Left colon (tissue), 2 donors: ENCODE measurements around the gene THRAP3. TPM values are rescaled to one million over a fixed set of nuclear protein-coding genes. Genes with fewer than 3 reads are reported as not detected.

Experiments used
- ATAC-seq: fragments of 200-7000 bp; cut with Tn5 transposase; one replicate; pipeline ENCODE4 v1.9.1; 2020; ENCODE audit warnings: mild to moderate bottlenecking, moderate library complexity
- DNase-seq, 2 donors: peaks; one replicate each; pipeline ENCODE4 v3.0.0-alpha.2; 2020
- intact Hi-C, 2 donors: fragments of 100-400 bp; cut with DNase I in 1 of 2; cut with micrococcal nuclease in 1 of 2; formaldehyde crosslinking; loops; one replicate each; pipeline versions ENCODE4 v1.11.2 to v1.14.0; 2022; cut with DNase I, micrococcal nuclease
- total RNA-seq, 2 donors: library from RNA; stranded (reverse); fragmentation: NEBNext Ultra II Directional; extraction: Animal tissue kit (Norgen Biotek cat#: 25700); gene quantifications; one replicate each; pipeline ENCODE4 v1.2.1, GENCODE V29; 2021
- donor health status: DM: no; HTN: no; CAD: no.
- donor health status: DM: yes; HTN: yes; CAD: no.

The THRAP3 gene
- total RNA-seq, 2 donors from 2014 or later: 78.7 to 79.7 TPM

DNA sequence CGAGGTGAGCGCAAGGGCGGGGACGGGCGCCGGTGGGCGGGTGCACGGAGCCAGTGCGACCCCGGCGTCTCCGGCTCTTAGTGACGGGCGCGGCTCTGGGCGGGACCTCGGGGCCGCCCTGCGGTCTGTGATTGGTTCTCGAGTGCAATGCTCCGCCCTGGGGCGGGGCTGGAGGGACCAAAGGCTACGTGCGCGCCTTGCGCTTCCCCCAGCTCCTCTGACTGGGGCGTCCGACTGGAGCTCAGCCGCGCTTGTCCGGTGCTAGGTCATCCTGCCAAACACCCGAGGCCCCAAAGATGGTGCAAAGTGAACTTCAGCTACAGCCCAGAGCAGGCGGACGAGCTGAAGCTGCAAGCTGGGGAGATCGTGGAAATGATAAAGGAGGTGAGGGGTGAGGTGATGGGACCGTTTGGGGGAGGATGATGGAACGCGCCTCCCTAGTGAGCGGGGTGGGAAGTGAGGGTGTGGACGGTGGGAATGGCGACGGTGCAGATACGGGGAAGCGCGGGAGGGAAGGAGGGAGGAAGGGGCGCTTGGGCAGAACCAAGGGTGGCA is 82.7 kb downstream of the THRAP3 start:
- intact Hi-C loops: no loop called here
- peak; percentile 94 to 97 for DNase-seq
- peak; percentile 88 for ATAC-seq

DNA sequence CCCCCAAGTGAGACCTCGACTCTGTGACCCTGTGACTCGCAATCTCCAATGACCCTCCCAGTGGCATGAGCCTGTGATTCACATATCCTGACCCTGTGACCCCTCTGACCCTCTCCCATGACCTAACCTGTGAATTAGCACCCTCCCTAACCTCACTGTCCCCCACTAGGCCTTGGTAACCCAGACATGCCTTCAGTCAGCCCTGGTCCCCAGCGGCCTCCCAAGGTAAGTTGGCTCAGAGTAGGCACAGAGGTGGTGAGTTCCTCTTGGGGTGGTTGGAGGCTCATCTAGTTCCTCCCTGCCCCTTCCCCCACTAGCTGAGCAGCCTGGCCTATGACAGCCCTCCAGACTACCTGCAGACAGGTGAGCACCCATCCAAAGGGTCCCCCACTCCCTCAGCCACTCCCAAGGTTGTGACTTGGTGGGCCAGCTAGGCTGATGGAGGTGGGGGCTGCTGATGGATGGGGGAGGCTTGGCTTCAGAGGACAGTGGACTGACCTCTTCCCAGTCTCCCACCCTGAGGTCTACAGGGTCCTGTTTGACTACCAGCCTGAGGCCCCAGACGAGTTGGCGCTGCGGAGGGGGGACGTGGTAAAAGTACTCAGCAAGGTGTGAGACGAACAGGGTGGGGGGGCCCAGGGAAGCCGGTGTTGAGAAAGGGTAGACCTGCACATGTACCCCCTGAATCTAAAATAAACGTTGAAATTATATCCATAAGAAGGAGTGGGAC is 83.5 kb downstream of the THRAP3 start:
- ATAC-seq (no peak), DNase-seq (peak in 1 of 2 donors; percentile 30)
- intact Hi-C loops: no loop called here

DNA sequence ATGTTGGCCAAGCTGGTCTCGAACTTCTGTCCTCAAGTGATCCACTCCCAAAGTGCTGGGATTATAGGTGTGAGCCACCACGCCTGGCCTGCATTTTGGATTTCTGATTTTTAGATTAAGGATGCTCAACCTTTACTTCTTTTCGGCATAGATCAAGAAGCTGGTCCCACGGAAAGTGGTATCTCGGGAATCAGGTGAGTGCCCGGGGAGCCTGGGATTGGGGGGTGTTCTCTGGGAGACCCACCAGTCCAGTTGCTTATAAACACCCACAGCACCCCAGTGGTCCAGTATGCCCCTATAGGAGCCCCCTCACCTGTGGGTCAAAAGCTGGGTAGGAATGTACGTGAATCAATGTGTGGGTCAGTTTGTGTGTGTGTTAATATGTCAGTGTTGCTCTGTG is 85.2 kb downstream of the THRAP3 start:
- DNase-seq: no peak
- no peak for ATAC-seq
- intact Hi-C loops: no loop called here

DNA sequence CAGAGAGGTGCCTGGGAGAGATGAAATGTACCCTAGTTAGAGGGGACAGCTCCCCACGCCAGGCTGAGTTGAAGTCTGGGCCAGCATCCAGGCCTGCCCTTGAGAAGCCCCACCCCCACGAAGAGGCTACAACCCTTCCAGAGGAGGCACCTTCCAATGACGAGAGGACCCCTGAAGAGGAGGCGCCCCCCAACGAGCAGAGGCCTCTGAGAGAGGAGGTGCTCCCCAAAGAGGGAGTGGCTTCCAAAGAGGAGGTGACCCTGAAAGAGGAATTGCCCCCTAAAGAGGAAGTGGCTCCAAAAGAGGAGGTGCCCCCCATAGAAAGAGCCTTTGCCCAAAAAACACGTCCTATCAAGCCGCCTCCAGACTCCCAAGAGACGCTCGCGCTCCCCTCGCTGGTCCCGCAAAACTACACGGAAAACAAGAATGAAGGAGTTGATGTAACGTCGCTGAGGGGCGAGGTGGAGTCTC is 96.1 kb downstream of the THRAP3 start:
- intact Hi-C loops: no loop called here
- peak in 1 of 2 donors; percentile 20 for DNase-seq

DNA sequence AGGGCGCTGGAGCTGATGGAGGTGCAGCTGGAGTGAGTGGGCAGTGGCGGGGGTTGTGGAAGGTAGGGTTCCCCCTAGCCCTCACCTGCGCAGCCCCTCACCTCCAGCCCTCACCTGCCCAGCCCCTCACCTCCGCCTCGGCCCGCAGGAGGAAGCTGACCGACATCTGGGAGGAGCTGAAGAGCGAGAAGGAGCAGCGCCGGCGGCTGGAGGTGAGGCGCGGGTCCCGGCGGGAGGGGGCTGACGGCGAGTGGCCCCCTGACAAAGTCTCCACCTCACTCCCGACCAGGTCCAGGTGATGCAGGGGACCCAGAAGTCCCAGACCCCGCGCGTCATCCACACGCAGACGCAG is 96.5 kb downstream of the THRAP3 start:
- DNase-seq: peak in 1 of 2 donors; percentile 21
- intact Hi-C loops: no loop called here
- ATAC-seq: peak; percentile 2

More for the DNA sequence above, 96.1 kb downstream of the THRAP3 start:
- ATAC-seq: no peak

DNA sequence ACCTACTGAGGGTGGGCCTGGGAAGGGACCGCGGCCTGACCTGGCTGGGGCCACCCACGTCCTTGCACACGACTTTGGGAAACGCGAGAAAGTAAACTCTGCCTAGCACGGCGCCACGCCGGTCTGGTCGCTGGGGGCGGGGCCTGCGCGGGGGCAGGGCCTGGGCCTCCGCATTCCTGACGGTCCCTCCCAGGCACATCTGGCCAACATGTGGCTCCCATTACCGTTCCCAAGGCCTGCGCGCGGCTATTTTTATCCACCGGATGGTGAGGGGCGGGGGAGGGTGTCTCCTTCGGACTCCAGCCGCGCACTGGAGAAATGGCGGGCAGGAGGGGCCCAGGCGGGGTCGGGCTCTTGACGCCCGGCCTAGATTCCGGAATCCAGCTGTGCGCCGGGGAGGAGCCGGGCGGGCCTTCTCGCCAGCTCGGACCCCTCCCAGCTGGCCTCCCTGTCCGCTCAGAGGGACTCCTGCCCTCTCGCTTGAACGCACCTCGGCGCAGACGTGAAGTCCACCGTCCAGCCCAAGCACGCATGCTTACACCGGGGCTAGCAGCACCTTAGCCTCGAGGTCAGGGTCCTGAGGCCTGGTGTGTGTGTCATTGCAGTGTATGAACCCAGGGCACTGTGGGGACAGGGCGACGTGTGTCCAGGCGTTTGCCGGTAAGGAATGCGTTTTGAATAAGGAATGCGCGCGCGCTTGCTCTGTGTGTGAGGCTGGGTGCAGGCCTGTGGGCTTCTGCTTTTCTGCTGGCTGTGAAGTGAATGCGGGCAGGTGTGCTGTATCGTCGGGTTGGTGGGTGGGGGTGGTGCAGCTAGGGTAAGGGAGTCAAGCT is 97.1 kb downstream of the THRAP3 start:
- intact Hi-C loops: no loop called here
- DNase-seq: peak; percentile 60 to 62
- ATAC-seq: peak; percentile 39

DNA sequence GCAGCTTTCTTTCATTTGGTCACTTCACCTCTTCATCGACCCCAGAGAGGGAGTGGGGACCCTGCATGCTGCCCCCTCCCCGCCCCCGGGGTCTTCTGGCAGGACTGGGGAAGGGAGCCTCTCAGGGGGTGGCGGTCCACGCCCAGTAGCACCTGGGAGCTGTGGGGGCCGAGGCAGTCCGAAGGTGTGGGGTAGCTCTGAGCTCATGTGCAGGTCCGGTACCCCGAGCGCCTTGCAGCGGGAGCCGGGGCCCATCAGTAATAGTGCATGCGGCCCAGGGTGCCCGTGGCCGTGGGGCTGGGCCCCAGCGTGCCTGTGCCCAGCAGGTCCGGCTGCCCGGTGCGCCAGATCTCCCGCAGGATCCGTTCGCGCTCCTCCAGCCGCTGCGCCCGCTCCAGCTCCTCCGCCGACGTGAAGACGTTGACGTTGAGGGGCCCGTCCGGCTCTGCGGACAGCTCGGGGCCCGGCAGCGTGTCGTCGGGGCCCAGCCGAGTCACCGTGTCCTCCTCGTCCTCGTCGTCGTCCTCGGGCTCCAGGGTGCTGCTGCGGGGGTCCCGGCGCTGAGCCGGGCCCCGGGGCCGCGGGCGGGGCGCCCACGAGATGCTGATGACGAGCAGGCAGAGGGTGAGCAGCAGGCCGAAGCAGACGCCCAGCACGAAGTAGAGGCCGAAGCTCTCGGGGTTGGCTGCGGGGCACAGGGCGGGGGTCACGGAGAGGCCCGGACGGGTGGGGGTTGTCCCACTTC is 98.0 kb downstream of the THRAP3 start:
- DNase-seq: peak in 1 of 2 donors; percentile 26
- intact Hi-C loops: no loop called here
- ATAC-seq: no peak

DNA sequence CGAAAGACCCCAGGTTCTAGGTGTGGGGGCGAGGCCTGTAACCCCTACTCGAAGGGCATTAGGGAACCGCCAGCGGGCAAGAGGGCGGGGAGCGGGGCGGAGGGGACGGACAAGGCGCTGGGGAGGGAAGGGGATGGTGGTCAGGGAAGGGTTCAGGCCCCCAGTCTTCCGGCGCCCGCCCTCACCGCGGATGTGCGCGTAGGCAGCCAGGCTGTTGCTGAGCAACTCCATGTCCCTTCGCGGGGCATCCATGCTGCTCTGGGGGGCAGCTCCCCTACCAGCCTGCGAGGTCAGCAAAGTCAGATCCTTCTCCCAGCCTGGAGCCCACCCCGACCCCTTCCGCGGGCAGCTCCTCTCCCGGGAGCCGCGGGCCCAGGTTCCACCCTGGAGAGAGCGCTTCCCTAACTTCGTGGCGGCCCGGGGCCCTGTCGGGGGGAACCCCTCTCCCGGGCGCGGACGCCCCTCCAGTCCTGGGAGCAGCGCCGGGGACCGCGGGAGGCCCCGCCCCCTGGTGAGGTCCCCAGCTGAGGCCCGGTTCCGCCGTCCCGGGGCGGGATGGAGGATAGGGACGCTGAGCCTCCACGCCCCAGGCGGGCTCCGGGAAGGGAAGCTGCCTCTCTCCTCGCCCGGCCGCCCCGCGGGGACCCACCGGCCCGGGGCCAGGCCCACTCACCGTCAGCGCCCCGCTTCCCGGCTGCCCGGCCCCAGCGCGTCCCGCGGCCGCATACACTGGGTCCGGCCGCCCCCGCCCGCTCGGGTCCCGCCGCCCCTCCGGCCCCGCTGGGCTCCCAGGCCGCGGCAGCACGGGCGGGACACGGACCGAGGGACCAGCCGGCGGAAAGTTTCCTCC is 98.8 kb downstream of the THRAP3 start:
- DNase-seq (peak in 1 of 2 donors; percentile 60), ATAC-seq (peak; percentile 10)
- intact Hi-C loops: no loop called here

DNA sequence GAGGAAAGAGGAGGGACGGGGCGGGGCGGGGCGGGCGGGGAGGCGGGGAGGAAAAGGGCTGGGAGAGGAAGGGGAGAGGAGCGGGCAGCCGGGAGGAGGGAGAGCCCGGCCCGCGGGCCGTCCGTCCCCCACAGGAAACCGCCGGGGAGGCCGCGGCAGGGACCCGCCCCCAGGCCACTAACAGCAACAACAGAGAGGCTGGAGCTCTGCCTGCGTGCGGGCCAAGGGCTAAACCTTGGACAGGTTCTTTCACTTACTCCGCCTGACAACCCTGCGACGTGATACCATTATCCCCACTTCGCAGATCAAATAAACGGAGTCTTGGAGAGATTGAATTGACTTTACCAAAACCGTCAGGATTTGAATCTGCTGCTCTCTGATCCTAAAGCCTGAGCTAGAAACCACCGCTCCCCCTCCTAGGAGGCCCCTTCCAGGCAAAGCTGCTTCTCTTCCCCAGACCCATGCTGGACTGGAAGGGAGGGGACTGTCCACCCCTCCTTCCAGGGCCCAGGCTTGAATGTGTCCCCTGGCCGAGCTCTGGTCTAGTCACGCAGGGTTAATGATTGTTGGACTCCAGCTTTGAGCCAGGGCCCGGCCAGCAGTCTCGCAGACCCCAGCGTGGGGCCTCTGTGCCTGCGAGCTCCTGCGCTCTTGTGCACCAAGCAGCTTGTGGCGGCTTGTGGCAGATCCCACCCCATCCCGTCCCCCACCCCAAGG is 99.6 kb downstream of the THRAP3 start, which contains the start of gene EVA1B:
Gene EVA1B (minus strand): TSS at position 10 of the 717 bp plus-strand sequence. CDS start 608 bp downstream, outside the sequence.
- DNase-seq (peak; percentile 74 to 78), ATAC-seq (peak; percentile 55)
- intact Hi-C loops: no loop called here

DNA sequence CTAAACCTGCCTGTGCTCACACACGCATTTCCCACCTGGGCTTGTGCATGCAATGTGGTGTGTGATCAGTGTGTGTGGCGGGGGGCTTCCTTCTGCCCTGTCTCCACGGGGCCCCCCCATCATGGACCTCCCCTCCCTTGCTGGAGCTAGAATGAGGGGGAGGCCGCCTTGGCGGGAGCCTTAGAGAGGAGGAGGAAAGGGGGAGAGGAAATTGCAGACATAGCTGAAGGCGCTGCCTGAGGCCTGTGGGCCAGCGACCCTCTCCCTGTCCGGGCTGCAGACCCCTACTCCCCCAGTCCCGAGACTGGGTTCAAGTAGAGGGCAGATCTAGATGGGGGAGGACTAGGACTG is 100.1 kb downstream of the THRAP3 start:
- no peak for DNase-seq
- ATAC-seq: no peak
- intact Hi-C loops: no loop called here

DNA sequence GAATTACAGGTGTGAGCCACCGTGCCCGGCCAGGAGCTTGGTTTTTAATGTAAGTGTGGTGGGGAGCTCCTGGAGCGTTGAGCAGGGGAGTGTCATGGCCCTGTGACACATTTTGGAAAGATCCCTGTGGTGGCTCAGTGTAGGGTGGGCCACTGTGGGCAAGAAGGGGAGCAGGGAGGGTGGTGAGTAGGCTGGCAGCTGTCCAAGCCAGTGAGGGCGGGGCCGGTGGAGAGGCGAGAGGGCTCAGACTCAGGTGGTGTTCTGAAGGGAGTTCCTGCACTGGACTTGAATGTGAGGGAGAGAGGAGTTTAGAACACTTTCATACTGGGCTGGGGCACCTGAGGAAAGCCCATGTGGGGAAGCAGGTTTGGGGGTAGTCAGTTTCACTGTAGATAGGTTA is 102.3 kb downstream of the THRAP3 start:
- no peak for ATAC-seq
- DNase-seq: peak in 1 of 2 donors; percentile 51
- intact Hi-C loops: no loop called here

DNA sequence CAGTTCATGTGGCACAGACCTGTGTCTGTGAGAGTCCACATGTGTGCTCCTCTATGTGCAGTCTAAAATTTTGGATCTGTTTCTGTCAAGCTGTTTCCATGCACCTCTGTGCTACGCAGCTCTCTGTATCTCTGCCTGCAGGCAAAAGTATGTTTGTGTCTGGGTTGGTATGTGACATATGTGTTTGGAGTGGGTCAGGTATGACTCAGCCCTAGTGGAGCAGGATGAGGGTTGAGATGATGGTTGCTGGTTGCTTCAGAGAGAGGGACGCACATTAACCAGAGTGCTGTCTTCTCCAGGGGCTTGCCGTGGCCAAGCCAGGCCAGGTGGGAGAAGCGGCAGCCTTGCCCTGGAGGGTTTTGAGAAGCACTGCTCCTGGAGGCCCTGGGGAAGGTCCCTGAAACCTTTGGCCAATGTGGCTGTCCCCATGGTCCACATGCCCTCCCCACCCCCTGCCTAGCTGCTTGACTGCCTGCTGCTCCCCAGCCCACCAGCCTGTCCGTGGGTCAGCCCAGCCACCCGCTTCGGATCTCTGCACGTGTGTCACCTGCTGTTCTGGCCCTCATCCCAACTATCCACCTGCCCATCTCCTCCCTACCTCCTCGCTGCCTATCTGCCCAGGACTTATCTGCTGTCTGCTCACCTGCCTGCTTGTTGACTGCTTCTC is 103.3 kb downstream of the THRAP3 start:
- DNase-seq (no peak), ATAC-seq (no peak)
- intact Hi-C loops: no loop called here

DNA sequence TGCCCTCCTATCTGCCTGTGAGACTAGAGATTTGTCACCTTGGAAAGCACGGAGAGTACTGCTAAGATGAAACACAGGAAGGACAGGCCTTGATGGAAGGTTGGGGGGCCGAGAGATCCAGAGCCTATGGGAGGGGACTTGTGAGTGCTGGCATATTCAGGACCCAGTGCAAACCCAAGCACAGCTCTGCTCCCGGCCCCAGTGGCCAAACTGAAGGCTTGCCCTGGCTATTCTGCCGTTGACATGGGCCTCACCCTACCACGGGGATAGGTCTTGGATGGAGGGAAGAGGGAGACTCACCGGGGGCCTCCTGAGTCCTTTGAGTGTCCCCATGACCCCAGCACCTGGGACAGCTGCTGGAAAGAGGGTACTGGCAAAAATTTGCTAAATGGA is 103.8 kb downstream of the THRAP3 start:
- intact Hi-C loops: no loop called here
- no peak for ATAC-seq

DNA sequence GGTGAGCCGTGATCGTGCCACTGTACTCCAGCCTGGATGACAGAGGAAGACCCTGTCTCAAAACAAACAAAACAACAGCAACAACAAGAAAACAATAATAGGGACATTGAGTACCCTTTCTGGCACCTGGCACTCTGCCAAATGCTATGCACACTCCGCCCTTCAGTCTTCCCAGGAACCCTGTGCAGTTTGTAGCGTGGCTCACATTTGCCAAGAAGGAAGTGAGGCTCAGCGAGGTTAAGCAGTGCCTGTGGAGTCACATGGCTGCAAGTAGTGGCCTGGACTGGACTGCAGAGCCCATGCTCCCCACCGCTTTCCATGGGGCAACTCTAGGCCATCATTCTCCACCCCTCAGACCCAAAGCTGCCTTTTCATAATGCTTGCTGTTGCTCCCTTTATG is 104.5 kb downstream of the THRAP3 start:
- intact Hi-C loops: no loop called here
- peak in 1 of 2 donors; percentile 37 for DNase-seq
- peak; percentile 64 for ATAC-seq

More for the DNA sequence above, 103.8 kb downstream of the THRAP3 start:
- no peak for DNase-seq

DNA sequence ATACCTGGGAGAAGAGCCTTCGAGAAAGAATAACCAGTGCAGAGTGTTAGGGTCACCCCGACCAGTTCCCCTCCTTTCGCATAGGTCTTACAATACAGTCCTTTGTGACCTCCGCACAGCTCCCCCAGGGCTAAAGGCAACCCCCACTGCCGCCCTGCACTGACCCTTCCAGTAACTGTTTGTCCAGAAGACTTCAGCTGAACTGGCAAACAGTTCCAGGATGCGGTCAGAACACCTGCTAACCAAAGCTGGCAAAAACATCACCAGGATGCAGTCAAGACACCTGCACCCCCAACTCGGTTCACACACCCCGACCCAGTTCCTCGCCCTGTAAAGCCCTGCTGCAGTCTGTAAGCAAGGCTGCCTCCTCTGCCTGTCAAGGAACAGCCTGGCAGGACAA is 105.6 kb downstream of the THRAP3 start:
- ATAC-seq (no peak), DNase-seq (no peak)
- intact Hi-C loops: no loop called here

DNA sequence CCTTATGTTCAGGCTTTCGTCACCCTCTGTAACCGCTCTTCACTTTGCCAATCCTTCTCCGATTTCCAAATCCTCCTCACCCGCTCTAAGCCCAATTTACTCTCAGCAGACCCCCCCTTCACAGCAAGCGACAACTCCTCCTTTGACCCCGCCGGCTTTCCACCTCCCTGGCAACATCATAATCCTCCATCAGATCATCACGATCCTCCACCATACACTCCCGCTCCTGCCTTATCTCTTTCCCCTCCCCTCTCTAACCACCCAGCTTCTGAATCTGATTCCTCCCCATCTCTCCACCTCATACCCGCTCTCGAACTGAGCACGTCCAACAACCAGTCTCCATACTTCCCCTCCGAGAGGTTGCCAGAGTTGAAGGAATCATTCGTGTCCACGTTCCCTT is 106.7 kb downstream of the THRAP3 start:
- no peak for DNase-seq
- ATAC-seq: no peak
- intact Hi-C loops: no loop called here

DNA sequence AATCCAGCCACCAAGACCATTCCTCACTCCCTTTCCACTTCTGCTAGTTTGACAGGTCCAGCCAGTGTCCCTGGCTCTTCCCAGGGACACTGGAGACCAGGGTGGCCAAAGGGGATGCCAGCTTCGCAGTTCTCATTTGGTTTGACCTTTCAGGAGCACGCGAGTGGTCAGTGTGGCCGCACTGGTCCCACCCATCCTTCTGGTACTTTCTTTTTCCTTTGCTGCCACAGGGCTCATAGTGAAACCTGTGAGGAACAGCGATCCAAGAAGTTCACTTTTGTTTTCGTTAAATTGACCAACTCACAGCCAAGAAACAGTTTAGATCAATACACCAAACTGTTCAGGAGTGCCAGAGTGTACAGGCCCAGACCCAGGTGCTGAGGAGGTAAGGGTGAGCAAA is 113.6 kb downstream of the THRAP3 start:
- intact Hi-C loops: no loop called here
- ATAC-seq: no peak
- no peak for DNase-seq
